ENCODE measurements around the gene RNU6-1.

DNA sequence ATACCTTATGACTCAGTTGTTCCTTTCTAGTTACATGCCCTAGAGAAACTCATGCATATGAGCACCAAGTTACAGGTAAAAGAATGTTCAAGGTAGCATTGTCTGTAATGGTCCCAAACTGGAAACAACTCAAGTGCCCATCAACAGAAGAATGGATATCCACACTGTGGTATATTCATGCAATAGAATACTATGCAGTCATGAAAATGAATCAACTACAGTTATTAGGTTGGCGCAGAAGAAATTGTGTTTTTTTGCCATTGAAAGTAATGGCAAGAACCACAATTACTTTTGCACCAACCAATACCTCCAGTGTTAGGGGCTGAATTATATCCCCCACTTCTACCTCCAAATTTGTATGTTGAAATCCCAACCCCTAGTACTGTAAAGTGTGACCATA is 9.7 kb upstream of the RNU6-1 start:
- TF ChIP-seq, protein P1, sequence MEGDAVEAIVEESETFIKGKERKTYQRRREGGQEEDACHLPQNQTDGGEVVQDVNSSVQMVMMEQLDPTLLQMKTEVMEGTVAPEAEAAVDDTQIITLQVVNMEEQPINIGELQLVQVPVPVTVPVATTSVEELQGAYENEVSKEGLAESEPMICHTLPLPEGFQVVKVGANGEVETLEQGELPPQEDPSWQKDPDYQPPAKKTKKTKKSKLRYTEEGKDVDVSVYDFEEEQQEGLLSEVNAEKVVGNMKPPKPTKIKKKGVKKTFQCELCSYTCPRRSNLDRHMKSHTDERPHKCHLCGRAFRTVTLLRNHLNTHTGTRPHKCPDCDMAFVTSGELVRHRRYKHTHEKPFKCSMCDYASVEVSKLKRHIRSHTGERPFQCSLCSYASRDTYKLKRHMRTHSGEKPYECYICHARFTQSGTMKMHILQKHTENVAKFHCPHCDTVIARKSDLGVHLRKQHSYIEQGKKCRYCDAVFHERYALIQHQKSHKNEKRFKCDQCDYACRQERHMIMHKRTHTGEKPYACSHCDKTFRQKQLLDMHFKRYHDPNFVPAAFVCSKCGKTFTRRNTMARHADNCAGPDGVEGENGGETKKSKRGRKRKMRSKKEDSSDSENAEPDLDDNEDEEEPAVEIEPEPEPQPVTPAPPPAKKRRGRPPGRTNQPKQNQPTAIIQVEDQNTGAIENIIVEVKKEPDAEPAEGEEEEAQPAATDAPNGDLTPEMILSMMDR (conservative IDR thresholded peaks at IDR 0.05; ENCODE audit: low read depth in 2 of 2) = no peak
- TF ChIP-seq ZNF331 (CRISPR knock-in tag; IDR thresholded peaks at IDR 0.05; ENCODE audit: low read depth) = no peak
- no peak for TF ChIP-seq EZH2 (IDR thresholded peaks at IDR 0.05; ENCODE audit: low read depth, unreplicated experiment)
- TF ChIP-seq, protein P2, sequence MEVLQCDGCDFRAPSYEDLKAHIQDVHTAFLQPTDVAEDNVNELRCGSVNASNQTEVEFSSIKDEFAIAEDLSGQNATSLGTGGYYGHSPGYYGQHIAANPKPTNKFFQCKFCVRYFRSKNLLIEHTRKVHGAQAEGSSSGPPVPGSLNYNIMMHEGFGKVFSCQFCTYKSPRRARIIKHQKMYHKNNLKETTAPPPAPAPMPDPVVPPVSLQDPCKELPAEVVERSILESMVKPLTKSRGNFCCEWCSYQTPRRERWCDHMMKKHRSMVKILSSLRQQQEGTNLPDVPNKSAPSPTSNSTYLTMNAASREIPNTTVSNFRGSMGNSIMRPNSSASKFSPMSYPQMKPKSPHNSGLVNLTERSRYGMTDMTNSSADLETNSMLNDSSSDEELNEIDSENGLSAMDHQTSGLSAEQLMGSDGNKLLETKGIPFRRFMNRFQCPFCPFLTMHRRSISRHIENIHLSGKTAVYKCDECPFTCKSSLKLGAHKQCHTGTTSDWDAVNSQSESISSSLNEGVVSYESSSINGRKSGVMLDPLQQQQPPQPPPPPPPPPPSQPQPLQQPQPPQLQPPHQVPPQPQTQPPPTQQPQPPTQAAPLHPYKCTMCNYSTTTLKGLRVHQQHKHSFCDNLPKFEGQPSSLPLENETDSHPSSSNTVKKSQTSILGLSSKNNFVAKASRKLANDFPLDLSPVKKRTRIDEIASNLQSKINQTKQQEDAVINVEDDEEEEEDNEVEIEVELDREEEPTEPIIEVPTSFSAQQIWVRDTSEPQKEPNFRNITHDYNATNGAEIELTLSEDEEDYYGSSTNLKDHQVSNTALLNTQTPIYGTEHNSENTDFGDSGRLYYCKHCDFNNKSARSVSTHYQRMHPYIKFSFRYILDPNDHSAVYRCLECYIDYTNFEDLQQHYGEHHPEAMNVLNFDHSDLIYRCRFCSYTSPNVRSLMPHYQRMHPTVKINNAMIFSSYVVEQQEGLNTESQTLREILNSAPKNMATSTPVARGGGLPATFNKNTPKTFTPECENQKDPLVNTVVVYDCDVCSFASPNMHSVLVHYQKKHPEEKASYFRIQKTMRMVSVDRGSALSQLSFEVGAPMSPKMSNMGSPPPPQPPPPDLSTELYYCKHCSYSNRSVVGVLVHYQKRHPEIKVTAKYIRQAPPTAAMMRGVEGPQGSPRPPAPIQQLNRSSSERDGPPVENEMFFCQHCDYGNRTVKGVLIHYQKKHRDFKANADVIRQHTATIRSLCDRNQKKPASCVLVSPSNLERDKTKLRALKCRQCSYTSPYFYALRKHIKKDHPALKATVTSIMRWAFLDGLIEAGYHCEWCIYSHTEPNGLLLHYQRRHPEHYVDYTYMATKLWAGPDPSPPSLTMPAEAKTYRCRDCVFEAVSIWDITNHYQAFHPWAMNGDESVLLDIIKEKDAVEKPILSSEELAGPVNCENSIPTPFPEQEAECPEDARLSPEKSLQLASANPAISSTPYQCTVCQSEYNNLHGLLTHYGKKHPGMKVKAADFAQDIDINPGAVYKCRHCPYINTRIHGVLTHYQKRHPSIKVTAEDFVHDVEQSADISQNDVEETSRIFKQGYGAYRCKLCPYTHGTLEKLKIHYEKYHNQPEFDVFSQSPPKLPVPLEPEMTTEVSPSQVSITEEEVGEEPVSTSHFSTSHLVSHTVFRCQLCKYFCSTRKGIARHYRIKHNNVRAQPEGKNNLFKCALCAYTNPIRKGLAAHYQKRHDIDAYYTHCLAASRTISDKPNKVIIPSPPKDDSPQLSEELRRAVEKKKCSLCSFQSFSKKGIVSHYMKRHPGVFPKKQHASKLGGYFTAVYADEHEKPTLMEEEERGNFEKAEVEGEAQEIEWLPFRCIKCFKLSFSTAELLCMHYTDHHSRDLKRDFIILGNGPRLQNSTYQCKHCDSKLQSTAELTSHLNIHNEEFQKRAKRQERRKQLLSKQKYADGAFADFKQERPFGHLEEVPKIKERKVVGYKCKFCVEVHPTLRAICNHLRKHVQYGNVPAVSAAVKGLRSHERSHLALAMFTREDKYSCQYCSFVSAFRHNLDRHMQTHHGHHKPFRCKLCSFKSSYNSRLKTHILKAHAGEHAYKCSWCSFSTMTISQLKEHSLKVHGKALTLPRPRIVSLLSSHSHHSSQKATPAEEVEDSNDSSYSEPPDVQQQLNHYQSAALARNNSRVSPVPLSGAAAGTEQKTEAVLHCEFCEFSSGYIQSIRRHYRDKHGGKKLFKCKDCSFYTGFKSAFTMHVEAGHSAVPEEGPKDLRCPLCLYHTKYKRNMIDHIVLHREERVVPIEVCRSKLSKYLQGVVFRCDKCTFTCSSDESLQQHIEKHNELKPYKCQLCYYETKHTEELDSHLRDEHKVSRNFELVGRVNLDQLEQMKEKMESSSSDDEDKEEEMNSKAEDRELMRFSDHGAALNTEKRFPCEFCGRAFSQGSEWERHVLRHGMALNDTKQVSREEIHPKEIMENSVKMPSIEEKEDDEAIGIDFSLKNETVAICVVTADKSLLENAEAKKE (CRISPR knock-in tag; IDR thresholded peaks at IDR 0.05) = no peak
- TF ChIP-seq POLR2AphosphoS5 (IDR thresholded peaks at IDR 0.05; ENCODE audit: low read depth) = no peak
- TF ChIP-seq, protein P3, sequence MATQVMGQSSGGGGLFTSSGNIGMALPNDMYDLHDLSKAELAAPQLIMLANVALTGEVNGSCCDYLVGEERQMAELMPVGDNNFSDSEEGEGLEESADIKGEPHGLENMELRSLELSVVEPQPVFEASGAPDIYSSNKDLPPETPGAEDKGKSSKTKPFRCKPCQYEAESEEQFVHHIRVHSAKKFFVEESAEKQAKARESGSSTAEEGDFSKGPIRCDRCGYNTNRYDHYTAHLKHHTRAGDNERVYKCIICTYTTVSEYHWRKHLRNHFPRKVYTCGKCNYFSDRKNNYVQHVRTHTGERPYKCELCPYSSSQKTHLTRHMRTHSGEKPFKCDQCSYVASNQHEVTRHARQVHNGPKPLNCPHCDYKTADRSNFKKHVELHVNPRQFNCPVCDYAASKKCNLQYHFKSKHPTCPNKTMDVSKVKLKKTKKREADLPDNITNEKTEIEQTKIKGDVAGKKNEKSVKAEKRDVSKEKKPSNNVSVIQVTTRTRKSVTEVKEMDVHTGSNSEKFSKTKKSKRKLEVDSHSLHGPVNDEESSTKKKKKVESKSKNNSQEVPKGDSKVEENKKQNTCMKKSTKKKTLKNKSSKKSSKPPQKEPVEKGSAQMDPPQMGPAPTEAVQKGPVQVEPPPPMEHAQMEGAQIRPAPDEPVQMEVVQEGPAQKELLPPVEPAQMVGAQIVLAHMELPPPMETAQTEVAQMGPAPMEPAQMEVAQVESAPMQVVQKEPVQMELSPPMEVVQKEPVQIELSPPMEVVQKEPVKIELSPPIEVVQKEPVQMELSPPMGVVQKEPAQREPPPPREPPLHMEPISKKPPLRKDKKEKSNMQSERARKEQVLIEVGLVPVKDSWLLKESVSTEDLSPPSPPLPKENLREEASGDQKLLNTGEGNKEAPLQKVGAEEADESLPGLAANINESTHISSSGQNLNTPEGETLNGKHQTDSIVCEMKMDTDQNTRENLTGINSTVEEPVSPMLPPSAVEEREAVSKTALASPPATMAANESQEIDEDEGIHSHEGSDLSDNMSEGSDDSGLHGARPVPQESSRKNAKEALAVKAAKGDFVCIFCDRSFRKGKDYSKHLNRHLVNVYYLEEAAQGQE (IDR thresholded peaks at IDR 0.05; ENCODE audit: unreplicated experiment) = no peak
- no peak for TF ChIP-seq CREB1 (CRISPR knock-in tag; IDR thresholded peaks at IDR 0.05; ENCODE audit: low read depth)
- TF ChIP-seq ZNF114 (CRISPR knock-in tag; IDR thresholded peaks at IDR 0.05) = no peak
- no peak for TF ChIP-seq EZH2phosphoT487 (IDR thresholded peaks at IDR 0.05; ENCODE audit: unreplicated experiment)
- no peak for TF ChIP-seq JUNB (IDR thresholded peaks at IDR 0.05; ENCODE audit: unreplicated experiment)

Measured in GM23338 (cell line).